T-helper 1 cell (primary cell): ENCODE results near the gene DTNA.
"Not testable (repeated sequence)": the region's sequence is repeated elsewhere in the genome, so short reads cannot be mapped to it uniquely, and the experiment has no call there.

Experiments used
- DNase-seq, 5 donors: peaks; one replicate each; pipeline ENCODE4 v3.0.0-alpha.2; 2012 to 2020
- total RNA-seq, 4 donors: gene quantifications; one replicate each; lab custom pipeline; 2026; lab: John Stamatoyannopoulos, UW

Gene DTNA
- total RNA-seq = 0 to 0.15 (median 0) reads per million in 4 donors

DNA sequence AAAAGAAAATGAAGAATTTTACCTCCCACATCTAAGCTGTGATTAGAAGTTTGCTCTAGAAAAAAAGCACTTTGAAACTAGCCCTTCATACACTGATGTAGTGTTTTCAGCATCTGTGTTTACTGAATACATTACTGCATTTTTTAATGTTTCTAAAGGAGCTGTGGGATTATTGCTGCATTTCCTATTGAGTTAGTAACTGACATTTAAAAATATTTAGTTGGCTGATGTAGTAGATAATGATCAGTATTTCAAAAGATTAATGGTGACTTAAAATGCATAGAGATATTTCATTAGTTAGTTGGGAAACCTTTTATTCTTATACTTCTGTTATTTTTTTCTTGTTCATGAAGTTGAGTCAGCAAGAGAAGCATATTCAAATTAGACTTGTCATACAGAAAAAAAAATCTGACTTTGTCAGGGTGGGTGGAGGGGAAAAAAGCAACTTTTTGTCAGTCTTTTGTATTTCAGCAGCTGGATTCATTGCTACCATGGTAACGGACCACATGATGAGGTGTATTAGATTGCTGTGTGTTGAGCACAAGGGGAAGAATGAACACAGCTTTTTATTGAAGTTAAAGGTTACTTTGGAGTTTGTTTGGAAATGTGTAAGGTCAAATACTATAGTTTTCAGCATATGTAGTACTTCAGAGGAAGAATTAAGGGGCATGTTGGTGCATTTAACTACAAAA lies at the start of gene DTNA:
Gene DTNA, plus strand, starts transcription at position 549 of the 692 bp plus-strand sequence. CDS start 45,679 bp downstream, outside the sequence.
- DNase-seq = no peak

DNA sequence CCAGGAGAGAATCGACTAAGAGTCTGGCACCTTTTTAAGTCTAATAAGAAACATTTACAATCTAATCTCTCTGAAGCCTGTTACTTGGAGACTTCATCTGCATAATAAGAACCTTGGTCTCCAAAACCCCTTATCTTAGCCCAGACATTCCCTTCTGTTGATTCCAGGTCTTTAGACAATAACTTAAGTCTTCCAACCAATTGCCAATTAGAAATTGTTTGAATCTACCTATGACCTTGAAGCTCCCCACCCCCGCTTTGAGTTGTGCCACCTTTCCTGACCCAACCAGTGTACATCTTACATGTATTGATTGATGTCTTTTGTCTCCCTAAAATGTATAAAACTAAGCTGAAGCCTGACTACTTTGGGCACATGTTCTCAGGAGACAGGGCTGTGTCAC lies 49.5 kb upstream of the DTNA start:
- no peak for DNase-seq

DNA sequence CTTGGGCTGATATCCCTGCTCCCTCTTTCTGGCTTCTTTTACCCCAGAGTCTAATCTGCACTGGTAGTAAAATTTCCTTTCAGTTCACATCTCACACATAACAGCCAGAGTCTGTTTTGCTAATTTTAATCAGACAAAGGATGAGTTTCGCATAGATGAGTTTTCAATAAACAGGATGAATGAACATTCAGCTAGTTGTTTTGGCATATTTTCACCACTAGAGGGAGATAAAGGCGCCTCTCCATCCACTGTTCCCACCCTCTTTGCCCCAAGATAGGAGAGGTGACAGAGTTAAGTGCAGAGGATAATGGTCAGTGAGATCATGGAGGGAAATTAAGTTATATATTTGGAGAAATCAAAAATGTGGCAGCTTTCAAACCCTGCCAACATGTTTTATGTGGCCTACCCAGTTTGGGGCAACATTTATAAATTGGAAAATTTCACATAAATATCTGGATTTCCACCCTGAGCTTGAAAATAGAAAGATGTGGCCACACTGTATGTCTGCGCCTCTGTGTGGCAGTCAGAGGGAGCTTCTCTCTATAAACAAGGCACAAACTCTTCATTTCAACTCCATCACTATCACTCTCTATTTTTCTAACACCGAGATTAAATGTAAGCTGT lies 48.5 kb upstream of the DTNA start:
- peak in 1 of 5 donors; percentile 8 for DNase-seq

DNA sequence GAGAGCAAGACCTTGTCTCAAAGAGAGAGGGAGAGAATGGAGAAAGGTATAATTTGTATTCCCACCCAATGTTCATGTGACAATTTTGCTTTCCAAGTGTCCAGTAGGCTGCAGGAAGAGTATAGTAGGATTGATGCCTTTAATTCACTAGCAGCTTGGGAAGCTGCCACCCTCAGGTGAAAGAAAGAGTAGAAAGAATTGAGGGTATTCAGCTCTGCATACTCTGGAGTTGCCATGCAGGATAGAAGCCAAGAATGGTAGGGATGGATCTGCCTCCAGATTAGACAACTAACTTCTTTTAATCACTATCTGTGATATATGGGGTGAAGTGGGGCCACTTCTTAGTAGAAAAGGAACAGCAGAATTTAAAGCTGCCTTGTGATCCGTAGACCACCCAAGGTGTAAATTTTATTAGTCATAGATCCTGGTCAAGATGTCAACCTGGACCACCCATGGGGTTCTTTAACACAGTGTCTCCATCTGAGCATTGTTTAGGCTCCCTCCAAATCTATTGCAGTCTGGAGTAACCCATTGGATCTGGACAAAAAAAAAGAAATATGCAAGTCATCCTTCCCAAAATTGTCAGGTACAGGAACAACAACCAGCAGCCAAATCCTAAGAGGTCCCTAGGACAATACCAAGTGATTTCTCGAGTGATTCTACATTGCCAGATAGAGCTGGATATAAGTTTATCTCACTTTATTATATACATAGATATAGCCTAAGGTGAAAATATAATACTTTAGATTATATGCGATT lies 33.1 kb upstream of the DTNA start:
- no peak for DNase-seq

DNA sequence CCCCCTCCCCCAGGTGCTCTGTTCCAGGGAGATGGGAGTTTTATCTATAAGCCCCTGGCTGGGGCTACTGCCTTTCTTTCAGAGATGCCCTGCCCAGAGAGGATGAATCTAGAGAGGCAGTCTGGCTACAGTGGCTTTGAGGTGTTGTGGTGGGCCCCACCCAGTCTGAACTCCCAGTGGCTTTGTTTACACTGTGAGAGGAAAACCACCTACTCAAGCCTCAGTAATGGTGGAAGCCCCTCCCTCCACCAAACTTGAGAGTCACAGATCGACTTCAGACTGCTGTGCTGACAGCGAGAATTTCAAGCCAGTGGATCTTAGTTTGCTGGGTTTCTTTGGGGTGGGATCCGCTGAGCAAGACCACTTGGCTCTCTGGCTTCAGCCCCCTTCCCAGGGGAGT lies 20.3 kb upstream of the DTNA start:
- DNase-seq = not testable (repeated sequence)

DNA sequence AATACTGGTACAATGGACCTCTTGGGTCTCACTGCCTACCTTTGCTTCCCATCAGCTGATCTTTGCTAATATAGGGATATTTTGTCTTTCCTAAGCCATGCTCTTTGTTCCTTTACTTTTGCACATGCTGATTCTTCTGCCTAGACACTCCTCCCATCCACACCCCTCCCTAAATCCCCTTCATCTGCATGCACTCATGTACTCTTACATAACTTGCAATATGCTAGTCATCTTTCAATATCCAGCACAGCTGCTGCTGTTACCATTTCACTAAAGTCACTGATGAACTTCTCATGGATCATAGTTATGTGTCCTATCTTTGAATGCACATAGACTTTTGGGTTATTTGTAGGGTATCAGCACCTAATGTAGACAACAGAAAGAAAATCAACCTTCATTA lies 18.5 kb upstream of the DTNA start:
- no peak for DNase-seq

DNA sequence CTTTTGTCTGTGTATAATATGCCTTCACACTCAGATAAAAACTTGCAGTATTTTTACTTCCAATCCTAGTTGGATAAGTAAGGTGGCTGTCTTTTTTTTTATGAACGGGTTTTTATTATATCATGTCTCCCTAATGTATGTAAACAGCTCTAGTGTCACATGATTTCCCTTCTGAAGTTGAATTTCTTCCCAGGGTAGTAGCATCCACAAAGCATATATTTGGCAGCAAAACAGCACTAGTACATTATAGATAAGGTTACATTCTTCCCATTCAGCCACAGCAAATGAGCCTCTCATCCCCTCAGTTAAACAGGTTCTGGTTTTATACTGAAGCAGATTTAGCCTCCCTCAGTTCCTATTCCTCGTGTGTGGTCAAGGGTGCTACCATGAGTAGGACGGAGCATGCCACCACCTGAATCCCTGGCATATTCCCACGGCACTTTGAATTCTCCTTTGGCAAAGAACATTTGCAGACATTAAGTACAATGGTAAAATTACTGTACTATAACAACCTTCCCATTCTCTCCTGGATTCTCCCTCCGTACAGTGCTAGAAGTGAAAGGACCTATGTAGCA lies 15.4 kb upstream of the DTNA start:
- DNase-seq = no peak

DNA sequence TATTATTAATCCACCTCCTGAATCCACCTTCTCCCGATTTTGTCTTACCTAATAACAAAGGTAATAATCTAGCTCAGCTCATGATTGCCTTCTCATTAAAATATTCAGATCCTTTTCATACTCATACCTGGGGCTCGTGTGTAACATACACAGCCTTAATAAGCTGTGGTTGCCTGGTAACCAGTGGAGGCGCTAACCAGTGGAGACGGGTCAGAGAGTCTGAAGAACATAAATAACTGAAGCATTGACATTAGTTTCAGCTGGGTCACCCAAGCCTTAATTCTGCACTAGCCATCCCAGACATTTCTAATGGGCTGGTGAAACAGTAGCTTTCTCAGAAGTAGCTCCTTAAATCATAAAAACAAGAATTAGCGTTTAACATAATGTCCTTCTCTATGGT lies 14.8 kb upstream of the DTNA start:
- DNase-seq = no peak

DNA sequence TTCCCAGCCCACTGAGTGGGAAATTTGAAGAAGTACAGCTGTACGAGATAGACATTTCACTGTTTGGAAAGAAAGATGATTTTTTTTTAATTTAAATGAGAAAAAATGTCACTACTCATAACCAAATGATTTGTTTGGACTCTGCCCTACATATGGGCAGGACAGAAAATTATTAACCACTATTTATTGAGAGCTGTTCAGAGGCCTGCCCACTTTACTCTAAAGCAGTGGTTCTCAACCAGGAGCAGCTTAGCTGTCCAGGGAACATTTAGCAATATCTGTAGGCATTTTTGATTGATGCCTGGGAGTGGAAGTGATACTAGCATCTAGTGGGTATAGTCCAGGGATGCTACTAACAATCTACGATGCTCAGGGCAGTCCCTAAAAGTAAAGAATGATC lies 13.4 kb upstream of the DTNA start:
- no peak for DNase-seq

DNA sequence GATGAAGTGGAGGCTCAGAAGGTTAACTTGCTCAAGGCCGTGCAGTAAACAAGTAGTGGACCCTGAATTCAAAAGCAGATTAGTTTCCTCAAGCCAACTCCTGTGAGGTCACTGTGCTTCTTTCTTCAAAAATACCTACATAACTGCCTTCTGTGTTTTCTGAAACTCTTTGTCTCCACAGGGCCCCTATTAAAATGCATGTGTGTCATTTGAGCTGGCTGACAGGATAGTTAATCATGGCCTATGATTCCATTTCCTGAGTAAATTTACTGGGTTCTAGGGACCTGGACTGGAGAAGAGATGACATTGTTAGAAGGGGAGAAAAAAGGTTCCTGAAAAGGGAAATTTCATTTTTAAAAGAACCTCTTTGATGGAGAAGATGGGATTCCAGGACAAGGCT lies 12.9 kb upstream of the DTNA start:
- DNase-seq = no peak

DNA sequence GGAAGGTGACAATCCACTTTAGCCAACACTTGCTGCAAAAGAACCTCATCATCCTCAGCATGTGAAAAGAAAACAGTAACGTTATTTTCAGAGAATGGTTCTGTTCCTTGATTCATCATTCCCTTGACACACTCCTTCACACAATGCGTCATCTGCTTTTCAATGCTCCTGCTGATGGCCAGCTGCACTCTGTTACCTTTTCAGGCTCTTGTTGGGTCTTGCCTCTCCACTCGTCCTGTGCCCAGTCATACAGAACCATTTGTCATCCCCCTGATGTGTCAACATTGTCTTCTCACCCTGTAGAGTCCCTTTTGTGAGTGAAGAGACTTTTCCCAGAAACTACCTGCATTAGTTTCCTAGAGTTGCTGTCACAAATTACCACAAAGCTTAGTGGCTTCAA lies 12.2 kb upstream of the DTNA start:
- no peak for DNase-seq

DNA sequence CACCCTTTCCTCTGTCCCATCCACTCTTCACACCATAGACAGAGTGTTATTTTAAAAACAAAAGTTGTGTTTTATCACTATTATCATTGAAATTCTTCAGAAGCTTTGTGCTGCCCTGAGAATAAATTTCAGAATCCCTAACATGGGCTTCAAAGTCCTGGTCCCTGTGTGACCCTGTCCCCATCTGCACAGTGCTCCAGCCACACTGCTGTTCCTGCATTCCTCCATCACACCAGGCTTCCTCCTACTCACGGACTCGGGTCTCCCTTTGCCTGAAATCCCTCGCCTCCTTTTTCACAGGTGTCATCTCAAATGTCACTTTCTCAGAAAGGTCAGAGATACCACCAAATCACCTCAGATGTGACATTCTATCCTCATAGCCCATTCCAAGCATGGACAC lies 8.2 kb upstream of the DTNA start:
- DNase-seq = no peak

DNA sequence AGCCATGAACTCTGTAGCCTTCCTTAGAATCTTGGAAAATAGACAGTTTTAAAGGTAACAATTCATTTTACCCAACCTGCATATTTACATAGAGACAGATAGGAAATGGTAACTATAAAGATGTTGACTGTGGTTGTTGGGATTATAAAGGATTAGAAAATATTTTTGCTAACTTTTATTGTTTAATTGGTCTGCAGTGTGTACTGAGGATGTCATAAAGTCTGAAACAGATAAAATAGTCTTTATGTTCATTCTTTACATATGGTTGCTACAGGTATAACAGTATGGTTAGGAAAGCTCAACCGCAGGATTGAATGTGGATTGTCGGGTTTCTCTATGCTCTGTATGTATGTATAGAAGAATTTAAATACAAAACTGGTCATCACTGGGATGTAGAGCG lies 7.3 kb upstream of the DTNA start:
- DNase-seq = no peak

DNA sequence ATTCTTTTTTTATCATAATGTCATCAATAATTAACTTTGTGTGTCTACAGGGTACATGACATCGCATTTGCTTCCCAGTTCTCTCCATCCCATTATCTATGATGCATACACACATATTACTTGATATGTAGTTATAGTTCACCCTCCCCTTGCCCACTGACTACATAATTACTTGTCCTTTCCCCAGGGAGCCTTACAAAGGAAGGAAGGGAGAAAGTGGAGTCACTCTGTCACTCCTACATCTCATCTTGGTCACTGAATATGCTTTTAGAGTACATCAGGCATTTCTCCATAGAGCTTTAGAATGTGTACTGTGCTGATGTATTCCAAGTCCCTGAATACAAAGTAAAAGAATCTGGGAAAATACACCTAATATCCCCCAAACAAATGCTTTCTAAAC lies 6.0 kb upstream of the DTNA start:
- DNase-seq = no peak

DNA sequence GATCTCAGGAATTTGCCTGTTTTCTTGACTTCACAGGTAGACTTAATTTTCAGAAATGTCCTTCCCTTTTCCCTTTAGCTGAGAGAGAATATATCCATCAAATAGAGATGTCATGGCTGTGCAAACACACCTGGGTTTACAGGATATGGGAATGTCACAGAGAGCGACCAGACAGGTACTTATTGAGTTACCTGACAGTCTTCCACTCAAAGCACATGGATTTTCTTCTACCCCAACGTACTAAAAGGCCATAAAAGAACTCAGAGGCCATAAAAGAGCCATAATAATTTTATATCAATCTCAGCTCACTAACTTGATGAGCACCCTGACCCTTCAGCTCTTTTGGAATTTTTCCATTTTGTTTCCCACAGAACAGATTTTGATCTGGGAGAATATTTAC lies 5.3 kb upstream of the DTNA start:
- no peak for DNase-seq

DNA sequence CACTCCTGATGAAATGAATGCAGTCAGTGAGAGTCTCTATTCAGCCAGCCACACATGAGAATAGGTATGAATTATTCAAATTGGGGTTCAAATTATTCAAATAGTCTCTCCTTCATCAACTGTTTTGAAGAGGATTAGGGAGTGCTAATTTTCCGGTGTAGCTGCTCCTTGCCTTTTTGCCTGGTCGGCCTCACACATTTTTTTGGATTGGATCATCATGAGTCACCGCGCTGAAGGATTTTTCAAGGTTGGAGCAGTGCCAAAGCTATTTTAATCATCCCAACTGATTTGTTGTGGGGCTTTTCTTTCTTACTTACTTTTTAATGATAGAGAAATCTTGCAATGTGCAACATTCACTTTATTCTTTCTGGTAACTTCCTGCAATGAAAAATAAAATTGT lies 2.4 kb upstream of the DTNA start:
- no peak for DNase-seq

DNA sequence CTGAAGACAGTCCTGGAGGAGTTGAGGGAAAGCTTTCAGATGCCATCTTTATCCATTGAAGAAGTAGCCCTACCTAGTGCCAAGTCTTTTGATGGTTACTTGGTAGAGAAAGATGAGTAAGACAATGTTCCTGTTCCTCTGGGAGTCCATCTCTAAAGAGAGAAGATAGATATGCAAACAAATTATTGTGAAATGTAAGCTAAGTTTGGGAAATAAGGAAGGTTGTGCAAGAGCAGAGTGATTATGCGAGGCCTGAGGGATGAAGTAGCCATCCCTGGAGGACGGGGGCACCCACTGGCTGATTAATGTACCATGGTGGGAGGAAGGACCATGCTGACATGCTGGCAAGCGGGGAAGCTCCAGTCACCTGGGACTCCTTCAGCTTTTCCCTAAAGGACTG lies 994 bp upstream of the DTNA start:
- DNase-seq = no peak

DNA sequence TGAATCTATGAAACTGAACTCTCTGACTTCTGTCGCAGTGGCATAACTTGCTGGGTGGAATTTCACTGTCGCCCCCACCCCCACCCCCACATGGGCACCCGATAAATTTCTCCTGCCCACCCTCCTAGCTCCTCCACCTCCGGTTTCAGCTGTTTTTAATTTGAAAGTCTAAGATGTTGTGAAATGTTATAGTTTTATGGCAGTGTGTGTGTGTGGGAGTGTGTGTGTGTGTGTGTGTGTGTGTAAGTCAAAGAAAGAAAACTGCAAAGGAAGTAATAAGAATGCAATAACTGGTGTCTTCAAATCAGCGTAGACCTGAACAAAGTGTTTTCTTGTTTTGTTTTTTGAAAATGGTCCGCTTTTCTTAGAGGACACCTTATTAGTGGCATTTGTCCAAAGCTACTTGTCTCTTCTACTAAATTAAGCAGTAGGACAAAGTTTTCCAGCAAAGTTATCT lies 388 bp downstream of the DTNA start:
- no peak for DNase-seq

DNA sequence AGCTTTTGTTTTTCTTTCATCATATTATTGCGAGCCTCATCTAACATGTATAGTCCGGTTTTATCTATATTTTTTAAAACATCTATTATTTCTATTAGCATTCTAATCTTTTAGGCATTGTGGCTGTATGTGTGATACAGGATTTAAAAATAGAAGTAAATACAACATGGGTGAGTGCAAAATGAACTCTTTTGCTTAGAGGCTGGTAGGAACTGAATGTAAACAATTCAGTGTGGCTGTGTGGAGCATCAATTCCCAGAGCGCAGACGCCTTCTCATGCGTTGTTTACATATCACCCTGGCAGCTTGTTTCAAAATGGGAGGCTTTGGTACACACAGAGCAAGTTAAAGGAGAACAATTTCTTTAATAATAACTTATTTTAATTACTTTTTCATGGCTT lies 836 bp downstream of the DTNA start:
- DNase-seq = no peak

DNA sequence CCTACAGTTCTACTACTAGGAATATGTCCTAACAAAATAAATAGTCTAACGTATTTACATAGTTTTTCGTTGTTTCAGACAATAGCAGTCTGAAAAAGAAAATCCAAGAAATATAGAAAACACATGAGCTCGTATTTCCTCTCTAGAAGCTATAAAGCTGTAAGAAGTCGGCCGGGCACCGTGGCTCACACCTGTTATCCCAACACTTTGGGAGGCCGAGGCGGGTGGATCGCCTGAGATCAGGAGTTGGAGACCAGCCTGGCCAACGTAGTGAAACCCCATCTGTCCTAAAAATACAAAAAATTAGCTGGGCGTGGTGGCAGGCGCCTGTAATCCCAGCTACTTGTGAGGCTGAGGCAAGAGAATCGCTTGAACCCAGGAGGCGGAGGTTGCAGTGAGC lies 6.0 kb downstream of the DTNA start:
- DNase-seq = not testable (repeated sequence)

DNA sequence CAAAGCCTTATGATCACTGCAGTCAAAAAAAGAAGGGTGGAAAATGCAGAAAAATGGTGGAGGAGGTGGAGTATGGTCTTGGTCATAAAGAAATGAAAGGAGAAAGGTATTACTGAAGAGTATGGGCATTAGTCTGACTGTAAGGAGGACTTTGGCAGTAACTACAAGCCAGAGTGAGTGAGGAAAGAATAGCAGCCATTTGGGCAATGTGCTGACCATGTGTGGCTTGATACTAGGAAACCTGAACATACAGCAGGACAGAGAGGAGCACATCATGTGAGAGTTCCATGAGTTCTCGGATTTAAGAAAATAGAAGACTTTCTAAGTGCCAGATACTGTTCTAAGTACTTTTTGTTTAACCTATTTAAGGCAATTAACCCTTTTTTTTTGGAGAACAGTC lies 8.5 kb downstream of the DTNA start:
- no peak for DNase-seq

DNA sequence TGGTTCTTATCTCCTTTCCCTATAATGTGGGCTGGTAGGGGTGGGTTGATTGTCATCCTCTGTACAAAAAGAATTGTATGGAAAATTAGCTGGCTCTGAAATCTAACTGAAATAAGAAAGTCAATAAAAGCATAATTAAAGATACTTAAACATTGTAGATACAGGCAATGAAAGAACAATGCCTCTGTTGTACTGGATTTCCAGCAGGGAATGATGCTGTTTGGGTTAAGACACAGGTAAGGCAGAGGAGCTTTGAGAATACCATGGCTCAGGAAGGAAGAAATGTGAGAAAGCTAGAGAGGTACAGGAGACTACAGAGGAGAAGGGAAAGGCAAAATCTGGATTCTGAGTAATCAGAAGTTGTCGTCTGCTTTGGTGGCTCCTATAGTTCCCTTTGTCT lies 10.1 kb downstream of the DTNA start:
- no peak for DNase-seq

DNA sequence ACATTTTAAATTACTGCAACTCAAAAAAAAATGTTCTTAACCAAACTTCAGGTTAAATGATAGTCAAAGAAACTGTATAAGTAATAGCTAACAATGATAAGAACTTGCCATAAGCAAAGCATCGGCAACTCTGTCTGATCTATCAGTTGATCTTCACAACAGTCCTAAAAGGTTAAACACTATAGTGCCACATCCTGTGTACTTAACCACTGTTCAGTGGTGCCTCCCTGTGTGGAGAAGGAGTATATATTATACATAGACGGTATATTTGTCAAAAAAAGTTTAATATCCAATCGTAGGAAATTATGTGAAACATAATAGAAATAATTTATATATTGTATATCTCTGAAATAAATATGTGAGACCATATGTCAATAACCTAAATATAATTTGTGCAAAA lies 13.0 kb downstream of the DTNA start:
- DNase-seq = no peak

DNA sequence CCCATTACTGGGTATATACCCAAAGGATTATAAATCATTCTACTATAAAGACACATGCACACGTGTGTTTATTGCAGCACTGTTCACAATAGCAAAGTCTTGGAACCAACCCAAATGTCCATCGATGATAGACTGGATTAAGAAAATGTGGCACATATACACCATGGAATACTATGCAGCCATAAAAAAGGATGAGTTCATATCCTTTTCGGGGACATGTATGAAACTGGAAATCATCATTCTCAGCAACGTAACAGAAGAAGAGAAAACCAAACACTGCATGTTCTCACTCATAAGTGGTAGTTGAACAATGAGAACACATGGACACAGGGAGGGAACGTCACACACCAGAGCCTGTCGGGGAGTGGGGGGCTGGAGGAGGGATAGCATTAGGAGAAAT lies 15.6 kb downstream of the DTNA start:
- DNase-seq = not testable (repeated sequence)
